DND-41 (cell line): ENCODE data around the gene SHCBP1.

Experiments
- EZH2 ChIP-seq: IDR thresholded peaks from 3 replicates; pipeline ENCODE4 v1.6.1; 2012; ENCODE audit warnings: borderline replicate concordance, low read depth, mild to moderate bottlenecking, moderate library complexity, low read length, inconsistent platforms; ENCODE audit not compliant: severe bottlenecking
- TF ChIP-seq, protein P1 (sequence below): IDR thresholded peaks from 2 replicates; pipeline ENCODE4 v1.5.1; 2012; ENCODE audit warnings: borderline replicate concordance, low read length, moderate library complexity, mild to moderate bottlenecking; ENCODE audit not compliant: poor library complexity, severe bottlenecking; ENCODE audit errors: extremely low read depth

GRCh38 chr16:46555951-46556350, 65.2 kb downstream of the SHCBP1 start:
- TF ChIP-seq, protein P1, sequence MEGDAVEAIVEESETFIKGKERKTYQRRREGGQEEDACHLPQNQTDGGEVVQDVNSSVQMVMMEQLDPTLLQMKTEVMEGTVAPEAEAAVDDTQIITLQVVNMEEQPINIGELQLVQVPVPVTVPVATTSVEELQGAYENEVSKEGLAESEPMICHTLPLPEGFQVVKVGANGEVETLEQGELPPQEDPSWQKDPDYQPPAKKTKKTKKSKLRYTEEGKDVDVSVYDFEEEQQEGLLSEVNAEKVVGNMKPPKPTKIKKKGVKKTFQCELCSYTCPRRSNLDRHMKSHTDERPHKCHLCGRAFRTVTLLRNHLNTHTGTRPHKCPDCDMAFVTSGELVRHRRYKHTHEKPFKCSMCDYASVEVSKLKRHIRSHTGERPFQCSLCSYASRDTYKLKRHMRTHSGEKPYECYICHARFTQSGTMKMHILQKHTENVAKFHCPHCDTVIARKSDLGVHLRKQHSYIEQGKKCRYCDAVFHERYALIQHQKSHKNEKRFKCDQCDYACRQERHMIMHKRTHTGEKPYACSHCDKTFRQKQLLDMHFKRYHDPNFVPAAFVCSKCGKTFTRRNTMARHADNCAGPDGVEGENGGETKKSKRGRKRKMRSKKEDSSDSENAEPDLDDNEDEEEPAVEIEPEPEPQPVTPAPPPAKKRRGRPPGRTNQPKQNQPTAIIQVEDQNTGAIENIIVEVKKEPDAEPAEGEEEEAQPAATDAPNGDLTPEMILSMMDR = no peak
- TF ChIP-seq EZH2 = no peak
